BJ (cell line): Measurements from ENCODE around the gene ATXN2. TPM values are rescaled to one million over a fixed set of nuclear protein-coding genes. Genes with fewer than 3 reads are reported as not detected.

Experiments
- CTCF ChIA-PET: fragments of 350-600 bp; formaldehyde crosslinking; extraction: SDS; loops from one replicate; lab custom pipeline; 2021; ENCODE audit warnings: antibody characterized with exemption, inconsistent platforms; lab: Yijun Ruan, JAX
- POLR2A ChIA-PET: fragments of 300-600 bp; sonication (Branson Sonifier 250); formaldehyde crosslinking; extraction: SDS; loops from one replicate; lab custom pipeline; 2021; ENCODE audit warnings: antibody characterized with exemption; lab: Charles Lee
- DNase-seq: peaks from one replicate; pipeline ENCODE4 v3.0.0-alpha.2; 2011; ENCODE audit warnings: low read depth
- H3K27me3 ChIP-seq: 2 replicates; pipeline ENCODE4 v1.6.0; 2011; ENCODE audit warnings: low read length; ENCODE audit not compliant: control insufficient read depth, insufficient read depth
- H3K36me3 ChIP-seq: 2 replicates; pipeline ENCODE4 v1.5.1; 2011; ENCODE audit warnings: low read length; ENCODE audit not compliant: control insufficient read depth, insufficient read depth
- H3K4me3 ChIP-seq: 2 replicates; pipeline ENCODE4 v1.5.1; 2011; ENCODE audit warnings: low read depth, mild to moderate bottlenecking, control low read depth, low read length
- CTCF ChIP-seq: IDR thresholded peaks from 2 replicates; pipeline ENCODE4 v1.5.1; 2011; ENCODE audit warnings: low read depth, mild to moderate bottlenecking, control low read depth, inconsistent platforms, low read length, moderate library complexity; ENCODE audit not compliant: insufficient read depth
- polyA plus RNA-seq: library from polyadenylated mRNA; depleted of rRNA; stranded (reverse); fragments of >200 nt; gene quantifications from 2 replicates; pipeline ENCODE4 v1.2.3, GENCODE V29; 2011

The ATXN2 gene
- polyA plus RNA-seq, 1 experiment = 30.3 TPM

- POLR2A ChIA-PET = no interaction called here
- Histone ChIP-seq H3K27me3 (no peaks in the 10 kb centered on the region), H3K36me3 (no peaks in the 10 kb centered on the region; the same call in 1 of the 2 replicates), H3K4me3 (no peak overlapping the region)
- TF ChIP-seq CTCF = no peak
- DNase-seq = no peak
- CTCF ChIA-PET = interaction anchor here (0.9 to 3.2 kb wide), 4 partner anchors 8 to 39 kb away, joined by 3 to 25 read pairs (median 12); no protein-coding TSS in a partner anchor
Observed at GRCh38 chr12:111436266-111436665, 162.8 kb downstream of the ATXN2 start.

- POLR2A ChIA-PET = no interaction called here
- no peaks in the 10 kb centered on the region; the same call in 1 of the 2 replicates for H3K36me3 ChIP-seq
- H3K27me3 ChIP-seq = no peaks in the 10 kb centered on the region
- CTCF ChIA-PET = interaction anchor here (0.9 to 3.2 kb wide), 4 partner anchors 9 to 39 kb away, joined by 3 to 25 read pairs (median 12); no protein-coding TSS in a partner anchor
- DNase-seq = no peak
- H3K4me3 ChIP-seq = no peak overlapping the region
- no peak for TF ChIP-seq CTCF
Observed at GRCh38 chr12:111435661-111436201, 163.4 kb downstream of the ATXN2 start.

GRCh38 chr12:111434680-111435338 lies 164.3 kb downstream of the ATXN2 start:
- ChIA-PET CTCF (interaction anchor here (0.9 to 3.2 kb wide), 4 partner anchors 10 to 38 kb away, joined by 4 to 25 read pairs (median 12); no protein-coding TSS in a partner anchor), POLR2A (no interaction called here)
- H3K36me3 ChIP-seq = no peaks in the 10 kb centered on the region
- H3K4me3 ChIP-seq = no peak overlapping the region; the same call in 1 of the 2 replicates
- H3K27me3 ChIP-seq = no peaks in the 10 kb centered on the region
- TF ChIP-seq CTCF = no peak
- no peak for DNase-seq

- no peaks in the 10 kb centered on the region for H3K27me3 ChIP-seq
- no peak for TF ChIP-seq CTCF
- ChIA-PET CTCF (interaction anchor here (2.2 to 3.2 kb wide), 3 partner anchors 11 to 37 kb away, joined by 10 to 25 read pairs (median 14); no protein-coding TSS in a partner anchor), POLR2A (interaction anchor here (0.5 to 0.6 kb wide), 2 partner anchors 202 to 1760 kb away, joined by 3 to 4 read pairs; no protein-coding TSS in a partner anchor)
- DNase-seq = no peak
- no peaks in the 10 kb centered on the region for H3K36me3 ChIP-seq
- H3K4me3 ChIP-seq = no peak overlapping the region
Observed at GRCh38 chr12:111434049-111434448, 165.1 kb downstream of the ATXN2 start.

GRCh38 chr12:111431772-111432171 lies 167.3 kb downstream of the ATXN2 start:
- TF ChIP-seq CTCF = no peak
- DNase-seq = no peak
- Histone ChIP-seq H3K36me3 (peaks cover 1% of the 10 kb centered on the region; the same call in 1 of the 2 replicates), H3K27me3 (no peaks in the 10 kb centered on the region), H3K4me3 (no peak overlapping the region)
- CTCF ChIA-PET = no interaction called here
- POLR2A ChIA-PET = interaction anchor here (0.6 kb wide), 1 partner anchor 20 kb away, joined by 4 read pairs; no protein-coding TSS in a partner anchor
